ENCODE results near the gene DIP2A.

DIP2A gene

GRCh38 chr21:46550116-46550941 is 91.6 kb downstream of the DIP2A start:
- Histone ChIP-seq H3K27me3 (ENCODE audit: insufficient read depth, low read depth) (no peaks in the 10 kb centered on the region), H3K9ac (no peak overlapping the region)

GRCh38 chr21:46551636-46552241 is 93.0 kb downstream of the DIP2A start:
- no peaks in the 10 kb centered on the region for H3K36me3 ChIP-seq (ENCODE audit: insufficient read depth)

More at GRCh38 chr21:46550116-46550941, 91.6 kb downstream of the DIP2A start:
- Histone ChIP-seq H3K4me3 (IDR thresholded peaks at IDR 0.05; ENCODE audit: insufficient read depth, low read depth, low read length) (no peak overlapping the region), H3K27ac (no peak overlapping the region), H3K79me2 (ENCODE audit: insufficient read depth, low read depth) (no peaks in the 10 kb centered on the region), H3K4me2 (no peak overlapping the region), H3K36me3 (ENCODE audit: insufficient read depth) (no peaks in the 10 kb centered on the region), H2AFZ (ENCODE audit: low read depth) (no peak overlapping the region), H3K4me1 (ENCODE audit: low read depth, poor library complexity, severe bottlenecking) (no peaks in the 10 kb centered on the region), H4K20me1 (ENCODE audit: insufficient read depth) (no peaks in the 10 kb centered on the region)
- no peak for TF ChIP-seq CTCF (conservative IDR thresholded peaks at IDR 0.05; ENCODE audit: low read depth, low read length)

GRCh38 chr21:46552274-46552673 is 93.6 kb downstream of the DIP2A start:
- Histone ChIP-seq H3K4me1 (ENCODE audit: low read depth, poor library complexity, severe bottlenecking) (no peaks in the 10 kb centered on the region), H3K36me3 (ENCODE audit: insufficient read depth) (no peaks in the 10 kb centered on the region), H3K27me3 (ENCODE audit: insufficient read depth, low read depth) (no peaks in the 10 kb centered on the region), H3K27ac (no peak overlapping the region), H4K20me1 (ENCODE audit: insufficient read depth) (no peaks in the 10 kb centered on the region), H3K4me2 (no peak overlapping the region), H3K9ac (no peak overlapping the region), H3K4me3 (IDR thresholded peaks at IDR 0.05; ENCODE audit: insufficient read depth, low read depth, low read length) (no peak overlapping the region), H2AFZ (ENCODE audit: low read depth) (no peak overlapping the region), H3K79me2 (ENCODE audit: insufficient read depth, low read depth) (no peaks in the 10 kb centered on the region)
- TF ChIP-seq CTCF (conservative IDR thresholded peaks at IDR 0.05; ENCODE audit: low read depth, low read length): no peak

More at GRCh38 chr21:46551636-46552241, 93.0 kb downstream of the DIP2A start:
- Histone ChIP-seq H3K79me2 (ENCODE audit: insufficient read depth, low read depth) (no peaks in the 10 kb centered on the region), H2AFZ (ENCODE audit: low read depth) (no peak overlapping the region), H3K4me3 (IDR thresholded peaks at IDR 0.05; ENCODE audit: insufficient read depth, low read depth, low read length) (no peak overlapping the region), H4K20me1 (ENCODE audit: insufficient read depth) (no peaks in the 10 kb centered on the region), H3K27ac (no peak overlapping the region), H3K9ac (no peak overlapping the region), H3K27me3 (ENCODE audit: insufficient read depth, low read depth) (no peaks in the 10 kb centered on the region), H3K4me1 (ENCODE audit: low read depth, poor library complexity, severe bottlenecking) (no peaks in the 10 kb centered on the region), H3K4me2 (no peak overlapping the region)
- no peak for TF ChIP-seq CTCF (conservative IDR thresholded peaks at IDR 0.05; ENCODE audit: low read depth, low read length)

GRCh38 chr21:46552865-46553379 is 94.2 kb downstream of the DIP2A start:
- H3K36me3 ChIP-seq (ENCODE audit: insufficient read depth): no peaks in the 10 kb centered on the region
- no peak overlapping the region for H3K4me2 ChIP-seq
- H3K79me2 ChIP-seq (ENCODE audit: insufficient read depth, low read depth): no peaks in the 10 kb centered on the region
- no peaks in the 10 kb centered on the region for H3K4me1 ChIP-seq (ENCODE audit: low read depth, poor library complexity, severe bottlenecking)
- no peaks in the 10 kb centered on the region for H3K27me3 ChIP-seq (ENCODE audit: insufficient read depth, low read depth)
- H2AFZ ChIP-seq (ENCODE audit: low read depth): no peak overlapping the region
- no peak for TF ChIP-seq CTCF (conservative IDR thresholded peaks at IDR 0.05; ENCODE audit: low read depth, low read length)
- no peaks in the 10 kb centered on the region for H4K20me1 ChIP-seq (ENCODE audit: insufficient read depth)
- no peak overlapping the region for H3K9ac ChIP-seq
- H3K4me3 ChIP-seq (IDR thresholded peaks at IDR 0.05; ENCODE audit: insufficient read depth, low read depth, low read length): no peak overlapping the region
- H3K27ac ChIP-seq: no peak overlapping the region
